H9 (cell line): ENCODE results near the gene DOCK10. TPM values are rescaled to one million over a fixed set of nuclear protein-coding genes. Genes with fewer than 3 reads are reported as not detected.

Experiments used
- DNase-seq: peaks from one replicate; pipeline ENCODE4 v3.0.0-alpha.2; 2017
- H2AFZ ChIP-seq: one replicate; pipeline ENCODE4 v1.6.1; 2013; ENCODE audit warnings: mild to moderate bottlenecking, low read length, control low read depth, moderate library complexity
- H2AK5ac ChIP-seq: 2 replicates; pipeline ENCODE4 v1.6.1; 2013; ENCODE audit warnings: low read length, control low read depth, mixed read lengths; ENCODE audit not compliant: insufficient read length
- H2BK120ac ChIP-seq: one replicate; pipeline ENCODE4 v1.6.1; 2013; ENCODE audit warnings: low read depth, mild to moderate bottlenecking, low read length, control low read depth, inconsistent platforms; ENCODE audit not compliant: poor library complexity, severe bottlenecking
- H2BK12ac ChIP-seq: 2 replicates; pipeline ENCODE4 v1.6.1; 2013; ENCODE audit warnings: low read length, control low read depth, mixed read lengths, low read depth; ENCODE audit not compliant: insufficient read length
- H2BK15ac ChIP-seq: 2 replicates; pipeline ENCODE4 v1.6.1; 2013; ENCODE audit warnings: low read depth, low read length, control low read depth
- H2BK20ac ChIP-seq: one replicate; pipeline ENCODE4 v1.6.1; 2013; ENCODE audit warnings: low read depth, mild to moderate bottlenecking, low read length, control low read depth, inconsistent platforms; ENCODE audit not compliant: poor library complexity, severe bottlenecking
- H2BK5ac ChIP-seq: 2 replicates; pipeline ENCODE4 v1.6.1; 2013; ENCODE audit warnings: low read length, control low read depth, mixed read lengths; ENCODE audit not compliant: insufficient read length
- H3K14ac ChIP-seq: 2 replicates; pipeline ENCODE4 v1.6.1; 2013; ENCODE audit warnings: low read length, control low read depth; ENCODE audit not compliant: insufficient read depth
- H3K18ac ChIP-seq: 2 replicates; pipeline ENCODE4 v1.6.1; 2013; ENCODE audit warnings: low read depth, mild to moderate bottlenecking, mixed read lengths, low read length, control low read depth; ENCODE audit not compliant: insufficient read length
- H3K23ac ChIP-seq: 2 replicates; pipeline ENCODE4 v1.6.1; 2013; ENCODE audit warnings: low read length, control low read depth, mixed read lengths, low read depth; ENCODE audit not compliant: insufficient read length
- H3K23me2 ChIP-seq: 2 replicates; pipeline ENCODE4 v1.6.1; 2013; ENCODE audit warnings: low read depth, mild to moderate bottlenecking, mixed read lengths, low read length, control low read depth; ENCODE audit not compliant: insufficient read length, poor library complexity, severe bottlenecking
- H3K27ac ChIP-seq: 2 replicates; pipeline ENCODE4 v1.5.1; 2013; ENCODE audit warnings: low read length, control low read depth, mixed read lengths, low read depth; ENCODE audit not compliant: insufficient read length
- H3K27me3 ChIP-seq: 2 replicates; pipeline ENCODE4 v1.6.1; 2013; ENCODE audit warnings: low read length, control low read depth, inconsistent platforms; ENCODE audit not compliant: insufficient read depth
- H3K4ac ChIP-seq: 2 replicates; pipeline ENCODE4 v1.6.1; 2013; ENCODE audit warnings: low read depth, mild to moderate bottlenecking, control low read depth, inconsistent platforms, low read length, moderate library complexity
- H3K4me1 ChIP-seq: 2 replicates; pipeline ENCODE4 v1.6.1; 2013; ENCODE audit warnings: low read length, control low read depth, inconsistent platforms; ENCODE audit not compliant: insufficient read depth
- H3K4me2 ChIP-seq: 2 replicates; pipeline ENCODE4 v1.6.1; 2013; ENCODE audit warnings: low read length, control low read depth, mixed read lengths; ENCODE audit not compliant: insufficient read length, insufficient read depth
- H3K56ac ChIP-seq: 2 replicates; pipeline ENCODE4 v1.6.1; 2013; ENCODE audit warnings: low read depth, mild to moderate bottlenecking, mixed read lengths, low read length, control low read depth; ENCODE audit not compliant: insufficient read length
- H3K79me1 ChIP-seq: 2 replicates; pipeline ENCODE4 v1.6.1; 2013; ENCODE audit warnings: low read depth, mild to moderate bottlenecking, moderate library complexity, low read length, control low read depth, inconsistent platforms; ENCODE audit not compliant: insufficient read depth, poor library complexity, severe bottlenecking
- H3K79me2 ChIP-seq: 2 replicates; pipeline ENCODE4 v1.6.1; 2013; ENCODE audit warnings: low read length, control low read depth, inconsistent platforms; ENCODE audit not compliant: insufficient read depth
- H3K9ac ChIP-seq: 2 replicates; pipeline ENCODE4 v1.6.1; 2013; ENCODE audit warnings: low read length, control low read depth, mixed read lengths; ENCODE audit not compliant: insufficient read length; ENCODE audit errors: extremely low read depth
- H3K9me3 ChIP-seq: one replicate; pipeline ENCODE4 v1.6.1; 2013; ENCODE audit warnings: low read depth, low read length, inconsistent platforms; ENCODE audit not compliant: control insufficient read depth
- H3T11ph ChIP-seq: one replicate; pipeline ENCODE4 v1.6.1; 2013; ENCODE audit warnings: mild to moderate bottlenecking, low read length, control low read depth, inconsistent platforms
- H4K20me1 ChIP-seq: one replicate; pipeline ENCODE4 v1.6.1; 2013; ENCODE audit not compliant: control insufficient read depth, insufficient read length, insufficient read depth
- H4K5ac ChIP-seq: 2 replicates; pipeline ENCODE4 v1.6.1; 2013; ENCODE audit warnings: low read depth, mild to moderate bottlenecking, mixed read lengths, low read length, control low read depth; ENCODE audit not compliant: insufficient read length
- H4K8ac ChIP-seq: replicated peaks from 2 replicates; pipeline ENCODE4 v1.6.1; 2013; ENCODE audit warnings: low read length, control low read depth, mixed read lengths, low read depth; ENCODE audit not compliant: insufficient read length
- H4K91ac ChIP-seq: 2 replicates; pipeline ENCODE4 v1.6.1; 2013; ENCODE audit warnings: low read depth, mild to moderate bottlenecking, moderate library complexity, mixed read lengths, low read length, control low read depth; ENCODE audit not compliant: insufficient read length
- H3K27ac Mint-ChIP-seq, 3 experiments: 2 replicates in 2 of 3; 3 replicates in 1 of 3; pipeline ENCODE4 v1.8.0; 2020 to 2021; ENCODE audit warnings: mixed read lengths in 3 of 3, mild to moderate bottlenecking in 1 of 3, moderate library complexity in 1 of 3
- H3K27me3 Mint-ChIP-seq: 2 replicates; pipeline ENCODE4 v1.8.0; 2021; ENCODE audit warnings: low read depth, mild to moderate bottlenecking, moderate library complexity, mixed read lengths
- H3K36me3 Mint-ChIP-seq, 3 experiments: 2 replicates in 2 of 3; 3 replicates in 1 of 3; pipeline ENCODE4 v1.8.0; 2020 to 2021; ENCODE audit warnings: low read depth in 3 of 3, mixed read lengths in 3 of 3; ENCODE audit not compliant: insufficient read depth in 1 of 3
- H3K4me1 Mint-ChIP-seq, 2 experiments: 2 replicates each; pipeline ENCODE4 v1.8.0; 2020; ENCODE audit warnings: mixed read lengths in 2 of 2
- H3K4me3 Mint-ChIP-seq, 2 experiments: 2 replicates in 1 of 2; 3 replicates in 1 of 2; pipeline ENCODE4 v1.8.0; 2020 to 2021; ENCODE audit warnings: mild to moderate bottlenecking in 2 of 2, mixed read lengths in 2 of 2, moderate library complexity in 1 of 2
- H3K9me3 Mint-ChIP-seq, 2 experiments: 2 replicates in 1 of 2; 3 replicates in 1 of 2; pipeline ENCODE4 v1.8.0; 2020; ENCODE audit warnings: mild to moderate bottlenecking in 2 of 2, mixed read lengths in 2 of 2, moderate library complexity in 1 of 2
- CTCF ChIP-seq: fragments of 200-600 bp; sonication (generic); conservative IDR thresholded peaks from 3 replicates; pipeline ENCODE4 v1.8.0; 2021; ENCODE audit warnings: antibody characterized with exemption, mild to moderate bottlenecking
- WGBS: extraction: QIAGEN DNeasy Blood & Tissue Kit; methylation state at CpG from one replicate; pipeline ENCODE4 v1.1.7; 2013; ENCODE audit warnings: missing lambda C conversion rate, low lambda C conversion rate, mixed read lengths; ENCODE audit not compliant: insufficient read length; ENCODE audit errors: extremely low coverage; 5-methylcytosine and 5-hydroxymethylcytosine counted together
- total RNA-seq: library from RNA; stranded (reverse); gene quantifications from 2 replicates; pipeline ENCODE4 v1.2.1, GENCODE V29; 2021

Gene DOCK10
- total RNA-seq, 1 experiment from 2014 or later = 0.79 TPM

GRCh38 chr2:224901121-224901676 is 141.1 kb downstream of the DOCK10 start:
- Histone ChIP-seq H2AK5ac (no peak overlapping the region), H3K4me2 (no peak overlapping the region), H2BK12ac (no peak overlapping the region), H3K18ac (no peak overlapping the region), H3K23me2 (no peaks in the 10 kb centered on the region), H2BK15ac (no peak overlapping the region), H2AFZ (no peak overlapping the region), H2BK5ac (no peak overlapping the region), H3K27ac (no peak overlapping the region), H2BK120ac (no peak overlapping the region), H4K8ac (no peak overlapping the region), H2BK20ac (no peak overlapping the region), H4K5ac (no peak overlapping the region), H3K9ac (no peak overlapping the region), H3K27me3 (no peaks in the 10 kb centered on the region), H3K4ac (no peak overlapping the region), H3K14ac (no peak overlapping the region), H3K79me1 (no peaks in the 10 kb centered on the region), H3K23ac (no peak overlapping the region), H3T11ph (no peak overlapping the region), H3K9me3 (no peaks in the 10 kb centered on the region), H4K91ac (no peak overlapping the region), H3K4me1 (no peaks in the 10 kb centered on the region), H4K20me1 (no peaks in the 10 kb centered on the region), H3K56ac (no peak overlapping the region), H3K79me2 (no peaks in the 10 kb centered on the region)
- no peak overlapping the region for H3K27ac Mint-ChIP-seq
- no peaks in the 10 kb centered on the region for H3K4me1 Mint-ChIP-seq
- H3K9me3 Mint-ChIP-seq = no peaks in the 10 kb centered on the region
- H3K4me3 Mint-ChIP-seq = no peak overlapping the region
- no peak for DNase-seq
- no CpG with 5 or more reads among the region's 4 CpGs for WGBS
- no peak for TF ChIP-seq CTCF
- H3K36me3 Mint-ChIP-seq = no peaks in the 10 kb centered on the region
- peaks cover 3% of the 10 kb centered on the region; the same call in 1 of the 2 replicates for H3K27me3 Mint-ChIP-seq
